Astrocyte (in vitro differentiated cells and primary cell): ENCODE measurements around the gene ANGEL1. TPM values are rescaled to one million over a fixed set of nuclear protein-coding genes. Genes with fewer than 3 reads are reported as not detected.

Experiments
- total RNA-seq: library from RNA; stranded (reverse); gene quantifications from 2 replicates; pipeline ENCODE4 v1.2.1, GENCODE V29; 2021

Gene ANGEL1
- total RNA-seq, 1 donor from 2014 or later, result 12.7 TPM

Other genes starting within 250 kb of the ANGEL1 start
- gene VASH1, start 51.4 kb downstream of the ANGEL1 start, total RNA-seq, result 13.6 and 23.6 TPM in 2 replicates
- not detected in 2 replicates for gene LRRC74A, start 13.5 kb upstream of the ANGEL1 start, total RNA-seq
- 42.7 and 55.3 TPM in 2 replicates for gene IRF2BPL, start 215.8 kb upstream of the ANGEL1 start, total RNA-seq